IPS-20b (cell line): ENCODE data around the gene BRCC3.
"Not testable (repeated sequence)": the region's sequence is repeated elsewhere in the genome, so short reads cannot be mapped to it uniquely, and the experiment has no call there.

Source experiments
- H3K27ac ChIP-seq: one replicate; pipeline ENCODE4 v1.5.1; 2013; ENCODE audit warnings: low read length
- H3K27me3 ChIP-seq: 2 replicates; pipeline ENCODE4 v1.6.1; 2013; ENCODE audit warnings: mild to moderate bottlenecking, low read length, inconsistent platforms; ENCODE audit not compliant: insufficient read depth
- H3K36me3 ChIP-seq: 2 replicates; pipeline ENCODE4 v1.6.1; 2013; ENCODE audit warnings: low read depth, mild to moderate bottlenecking, inconsistent platforms, low read length, moderate library complexity; ENCODE audit not compliant: insufficient read depth
- H3K4me1 ChIP-seq: 2 replicates; pipeline ENCODE4 v1.6.1; 2013; ENCODE audit warnings: mild to moderate bottlenecking, control low read depth, inconsistent platforms, low read length, moderate library complexity; ENCODE audit not compliant: insufficient read depth
- H3K4me3 ChIP-seq: 2 replicates; pipeline ENCODE4 v1.5.1; 2013; ENCODE audit warnings: mild to moderate bottlenecking, low read length, inconsistent platforms
- H3K9ac ChIP-seq: 2 replicates; pipeline ENCODE4 v1.6.1; 2013; ENCODE audit warnings: low read depth, mild to moderate bottlenecking, inconsistent platforms, low read length, moderate library complexity
- H3K9me3 ChIP-seq: 2 replicates; pipeline ENCODE4 v1.6.1; 2013; ENCODE audit warnings: mild to moderate bottlenecking, low read depth, low read length, inconsistent platforms; ENCODE audit not compliant: insufficient read depth

BRCC3 gene

DNA sequence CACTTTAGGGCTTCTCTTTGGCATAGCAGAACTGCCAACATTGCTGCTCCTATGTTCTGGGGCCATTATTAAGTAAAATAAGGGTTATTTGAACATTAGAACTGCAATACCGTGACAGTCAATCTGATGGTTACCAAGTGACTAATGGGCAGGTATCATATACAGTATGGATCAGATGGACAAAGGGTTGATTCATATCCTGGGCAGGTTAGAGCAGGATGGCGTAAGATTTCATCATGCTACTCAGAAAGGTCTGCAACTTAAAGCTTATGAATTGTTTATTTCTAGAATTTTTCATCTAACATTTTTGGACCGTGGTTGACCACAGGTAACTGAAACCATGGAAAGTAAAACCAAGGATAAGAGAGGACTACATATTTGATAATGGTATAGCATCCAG is 40.9 kb downstream of the BRCC3 start:
- Histone ChIP-seq H3K27ac (no peak overlapping the region), H3K9me3 (no peaks in the 10 kb centered on the region), H3K4me3 (no peak overlapping the region), H3K4me1 (no peaks in the 10 kb centered on the region), H3K27me3 (no peaks in the 10 kb centered on the region), H3K36me3 (no peaks in the 10 kb centered on the region), H3K9ac (no peak overlapping the region)

DNA sequence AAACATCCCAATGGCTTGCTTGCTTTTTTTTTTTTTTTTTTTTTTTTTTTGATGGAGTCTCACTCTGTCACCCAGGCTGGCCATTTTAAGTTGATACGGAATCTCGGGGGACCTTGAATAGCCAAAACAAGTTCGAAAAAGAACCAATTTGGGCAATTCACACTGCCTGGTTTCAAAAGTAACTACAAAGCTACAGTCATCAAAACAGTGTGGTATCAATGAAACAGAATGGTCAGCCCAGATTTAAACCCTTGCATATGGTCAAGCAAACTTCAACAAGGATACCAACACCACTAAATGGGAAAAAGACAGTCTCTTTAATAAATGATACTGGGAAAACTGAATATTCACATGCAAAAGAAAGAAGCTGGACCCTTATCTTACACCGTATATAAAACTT is 41.8 kb downstream of the BRCC3 start:
- no peaks in the 10 kb centered on the region for H3K9me3 ChIP-seq
- H3K27me3 ChIP-seq, result no peaks in the 10 kb centered on the region

DNA sequence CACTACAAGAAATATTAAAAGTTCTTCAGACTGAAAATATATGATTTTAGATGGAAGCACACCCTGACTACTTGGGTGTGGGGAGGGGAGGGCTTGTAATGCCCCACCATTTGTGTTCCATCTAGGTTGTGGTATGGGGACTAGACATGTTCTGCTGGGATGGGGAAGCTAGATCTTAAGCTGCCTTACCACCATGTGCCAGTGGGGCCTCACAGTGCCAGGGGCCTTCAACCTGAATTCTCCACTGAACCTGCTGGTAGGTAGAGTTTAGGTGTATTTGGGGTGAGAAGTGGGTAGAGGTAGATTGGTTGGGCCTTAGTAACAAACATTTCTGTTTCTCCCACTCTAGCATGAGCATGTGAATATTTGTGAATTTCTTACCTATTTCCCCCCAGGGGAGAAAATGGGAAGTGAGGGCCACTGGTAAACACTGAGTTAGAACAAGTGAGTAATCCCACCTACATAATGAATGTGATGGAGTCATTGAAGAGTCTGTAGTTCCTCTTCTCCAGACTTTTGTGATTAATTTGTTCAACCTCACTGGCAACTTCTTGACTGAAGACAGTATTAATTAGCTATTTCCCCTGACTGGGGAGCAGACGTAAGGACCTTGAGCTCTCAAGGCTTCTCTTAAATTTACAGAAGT is 44.0 kb downstream of the BRCC3 start:
- Histone ChIP-seq H3K9me3 (no peaks in the 10 kb centered on the region), H3K4me1 (no peaks in the 10 kb centered on the region), H3K36me3 (peaks cover 7% of the 10 kb centered on the region; the same call in 1 of the 2 replicates), H3K27me3 (no peaks in the 10 kb centered on the region), H3K9ac (no peak overlapping the region), H3K4me3 (no peak overlapping the region), H3K27ac (no peak overlapping the region)

More for the DNA sequence above, 41.8 kb downstream of the BRCC3 start:
- Histone ChIP-seq H3K36me3 (no peaks in the 10 kb centered on the region; the same call in 1 of the 2 replicates), H3K4me3 (no peak overlapping the region), H3K9ac (no peak overlapping the region), H3K27ac (no peak overlapping the region), H3K4me1 (no peaks in the 10 kb centered on the region)

DNA sequence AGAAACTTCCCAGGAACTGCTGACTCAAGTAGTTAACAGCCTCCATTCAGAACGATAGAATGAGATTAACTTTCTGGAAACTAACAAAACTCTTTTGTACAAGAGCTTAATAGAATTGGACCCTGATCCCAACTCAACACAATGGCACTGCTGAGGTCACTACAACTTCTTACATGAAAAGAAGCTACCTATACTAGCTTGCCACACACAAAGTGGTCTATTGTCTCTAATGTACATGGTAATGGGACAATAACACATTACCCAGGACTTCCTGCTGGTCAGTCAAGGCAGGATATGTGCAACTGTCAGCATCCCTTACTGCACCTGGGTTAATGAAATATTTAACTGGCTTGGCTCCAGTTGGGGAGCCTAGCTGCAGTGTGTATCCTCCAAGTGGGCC is 56.2 kb downstream of the BRCC3 start:
- no peak overlapping the region for H3K4me3 ChIP-seq
- no peaks in the 10 kb centered on the region for H3K27me3 ChIP-seq
- no peak overlapping the region for H3K27ac ChIP-seq
- H3K4me1 ChIP-seq, result no peaks in the 10 kb centered on the region
- no peaks in the 10 kb centered on the region for H3K36me3 ChIP-seq
- no peaks in the 10 kb centered on the region; the same call in 1 of the 2 replicates for H3K9me3 ChIP-seq
- H3K9ac ChIP-seq, result no peak overlapping the region

DNA sequence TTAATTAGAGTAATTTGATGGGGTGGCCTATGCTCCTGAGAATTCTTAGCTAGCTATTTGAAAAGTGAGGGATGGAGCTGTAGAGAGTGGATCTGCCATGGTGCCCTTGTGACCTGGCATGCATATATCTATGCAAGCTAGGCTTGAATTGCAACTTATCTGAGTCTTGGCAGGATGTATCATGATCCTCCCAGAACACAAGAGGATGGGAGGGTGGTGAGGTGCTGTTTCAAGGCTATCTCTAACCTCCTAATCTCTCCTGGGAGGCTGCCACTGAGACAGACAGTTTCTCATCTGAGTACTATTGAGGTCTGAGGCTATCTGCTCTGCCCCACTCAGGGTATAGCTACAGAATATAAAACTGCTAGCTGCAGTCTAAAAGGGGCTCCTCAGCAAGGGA is 56.6 kb downstream of the BRCC3 start:
- Histone ChIP-seq H3K27me3 (no peaks in the 10 kb centered on the region), H3K36me3 (no peaks in the 10 kb centered on the region), H3K9me3 (no peaks in the 10 kb centered on the region; the same call in 1 of the 2 replicates), H3K9ac (no peak overlapping the region), H3K4me3 (no peak overlapping the region), H3K4me1 (no peaks in the 10 kb centered on the region), H3K27ac (no peak overlapping the region)

DNA sequence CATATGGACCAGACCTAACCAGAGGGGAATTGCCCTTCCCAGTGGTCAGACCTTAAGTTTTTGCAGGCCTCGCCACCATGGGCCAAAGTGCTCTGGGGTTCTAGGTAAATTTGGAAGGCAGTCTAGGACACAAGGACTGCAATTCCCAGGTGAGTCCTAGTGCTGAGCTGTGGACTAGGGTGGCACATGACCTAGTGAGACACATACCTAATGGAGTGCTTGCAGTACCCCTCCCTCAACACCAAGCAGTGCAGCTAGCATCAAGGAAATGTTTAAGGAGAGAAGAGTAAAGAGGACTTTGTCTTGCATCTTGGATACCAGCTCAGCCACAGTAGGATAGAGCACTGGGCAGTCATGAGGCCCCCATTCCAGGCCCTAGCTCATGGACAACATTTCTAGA is 60.8 kb downstream of the BRCC3 start:
- Histone ChIP-seq H3K27me3 (no peaks in the 10 kb centered on the region), H3K27ac (no peak overlapping the region), H3K36me3 (no peaks in the 10 kb centered on the region), H3K9ac (no peak overlapping the region), H3K4me3 (no peak overlapping the region), H3K4me1 (no peaks in the 10 kb centered on the region), H3K9me3 (no peaks in the 10 kb centered on the region)

DNA sequence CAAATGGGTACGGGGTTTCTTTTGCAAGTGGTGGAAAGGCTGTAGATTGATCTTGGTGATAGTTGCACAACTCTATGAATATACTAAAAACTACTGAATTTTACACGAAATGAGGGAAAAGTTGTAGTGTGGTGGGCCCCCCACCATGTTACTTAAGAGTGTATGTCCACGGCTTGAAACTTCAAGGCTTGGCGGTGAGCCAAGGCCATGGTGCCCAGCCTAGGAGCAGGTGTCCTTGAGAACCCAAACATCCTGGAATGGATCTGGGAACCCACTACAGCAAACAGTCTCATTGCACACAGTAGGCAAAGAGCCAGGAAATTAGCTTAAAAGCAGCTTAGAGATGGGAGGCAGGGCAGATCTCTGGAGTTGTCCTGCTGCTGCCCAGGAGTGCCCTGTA is 62.9 kb downstream of the BRCC3 start:
- no peak overlapping the region for H3K27ac ChIP-seq
- H3K4me3 ChIP-seq, result no peak overlapping the region
- no peaks in the 10 kb centered on the region for H3K27me3 ChIP-seq
- H3K4me1 ChIP-seq, result no peaks in the 10 kb centered on the region
- H3K36me3 ChIP-seq, result no peaks in the 10 kb centered on the region
- no peak overlapping the region for H3K9ac ChIP-seq
- H3K9me3 ChIP-seq, result no peaks in the 10 kb centered on the region

DNA sequence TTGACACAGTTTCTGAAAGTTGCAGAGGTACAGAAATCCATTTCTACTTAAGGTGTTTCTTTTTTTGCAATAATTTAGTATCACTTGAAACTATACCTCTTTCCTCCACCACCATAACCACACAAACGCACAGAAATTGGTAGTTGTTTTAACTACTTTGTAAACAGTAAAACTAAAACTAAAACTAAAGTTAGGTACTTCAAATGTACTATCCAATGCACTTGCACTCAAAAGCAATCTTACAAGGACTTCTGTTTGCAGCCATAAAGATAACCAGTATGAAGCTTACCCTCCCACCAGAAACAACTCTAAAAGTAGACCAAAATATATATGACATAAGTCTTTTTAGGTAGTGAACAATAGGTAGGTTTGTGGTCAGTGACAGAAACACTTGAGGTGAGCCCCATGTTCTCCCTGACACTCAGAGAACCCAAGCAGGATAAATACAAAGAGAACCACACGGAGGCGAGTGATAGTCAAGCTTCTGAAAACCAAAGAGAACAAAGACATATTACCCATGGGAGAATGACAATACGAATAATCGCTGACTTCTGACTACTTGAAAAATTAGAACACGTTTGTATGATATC is 72.7 kb downstream of the BRCC3 start:
- Histone ChIP-seq H3K27ac (no peak overlapping the region), H3K36me3 (no peaks in the 10 kb centered on the region), H3K4me1 (no peaks in the 10 kb centered on the region), H3K27me3 (no peaks in the 10 kb centered on the region), H3K9me3 (no peaks in the 10 kb centered on the region), H3K4me3 (no peak overlapping the region), H3K9ac (no peak overlapping the region)

DNA sequence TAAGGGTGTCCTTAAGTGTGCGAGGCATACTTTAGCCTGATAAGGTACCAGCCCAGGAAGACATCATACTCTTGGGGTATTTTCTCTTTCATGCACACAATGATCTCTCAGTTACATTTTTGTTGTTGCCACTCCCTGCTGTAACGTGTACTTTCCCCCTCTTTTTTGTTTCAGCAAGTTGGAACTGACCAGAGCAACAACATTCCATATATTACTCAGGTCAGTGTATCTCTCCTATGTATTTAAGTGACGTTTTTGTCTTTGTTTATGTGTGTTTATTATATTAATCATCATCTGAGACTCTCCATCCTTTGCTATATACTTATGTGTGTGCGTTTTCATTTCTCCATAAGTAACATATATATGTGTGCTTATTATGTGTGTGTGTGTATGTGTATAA is 73.6 kb downstream of the BRCC3 start:
- Histone ChIP-seq H3K9me3 (no peaks in the 10 kb centered on the region), H3K4me3 (no peak overlapping the region), H3K9ac (no peak overlapping the region), H3K36me3 (no peaks in the 10 kb centered on the region), H3K27ac (no peak overlapping the region), H3K27me3 (no peaks in the 10 kb centered on the region), H3K4me1 (no peaks in the 10 kb centered on the region)

DNA sequence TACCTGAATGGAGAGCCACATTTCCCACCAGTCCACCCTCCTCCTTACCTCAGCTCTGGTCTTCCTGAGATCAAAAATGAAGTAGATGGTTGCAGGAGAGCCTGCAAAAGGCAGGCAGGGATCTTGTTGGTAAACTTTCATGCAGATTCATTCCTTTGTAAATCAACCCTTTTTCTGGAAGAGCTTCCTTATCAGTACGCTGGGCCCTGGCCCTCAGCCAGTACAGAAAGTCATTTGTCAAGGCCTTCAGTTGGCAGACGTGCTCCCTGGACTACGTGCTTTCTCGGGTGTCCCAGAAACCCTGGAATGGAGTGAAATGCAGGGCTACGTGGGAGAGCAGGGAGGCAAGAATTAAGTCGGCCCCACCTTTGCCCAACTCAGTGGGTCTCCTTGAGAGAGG is 76.3 kb downstream of the BRCC3 start:
- not testable (repeated sequence) for H3K9ac ChIP-seq, H3K27ac ChIP-seq, H3K9me3 ChIP-seq, H3K27me3 ChIP-seq, H3K36me3 ChIP-seq, H3K4me3 ChIP-seq, H3K4me1 ChIP-seq

DNA sequence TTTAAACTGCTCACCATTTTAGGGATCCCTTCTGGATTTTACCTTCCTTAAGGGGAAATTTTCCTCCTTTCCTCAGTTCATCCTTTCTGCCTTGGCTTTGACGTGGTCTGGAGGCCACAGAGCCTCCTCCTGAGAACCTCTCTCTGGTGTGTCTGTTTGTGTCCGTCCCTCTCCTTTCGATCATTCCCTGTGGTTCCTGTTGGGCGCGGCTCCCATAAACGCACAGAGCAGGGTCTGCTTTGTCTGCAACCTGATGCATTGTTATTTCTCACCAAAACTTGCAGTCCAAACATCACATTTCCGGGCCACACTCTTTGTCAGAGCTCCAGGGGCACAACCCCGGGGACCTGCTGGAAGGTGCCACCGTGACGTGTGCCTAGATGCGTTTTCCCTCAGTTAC is 76.9 kb downstream of the BRCC3 start:
- not testable (repeated sequence) for H3K36me3 ChIP-seq, H3K9ac ChIP-seq, H3K4me1 ChIP-seq, H3K4me3 ChIP-seq, H3K27ac ChIP-seq, H3K27me3 ChIP-seq, H3K9me3 ChIP-seq

DNA sequence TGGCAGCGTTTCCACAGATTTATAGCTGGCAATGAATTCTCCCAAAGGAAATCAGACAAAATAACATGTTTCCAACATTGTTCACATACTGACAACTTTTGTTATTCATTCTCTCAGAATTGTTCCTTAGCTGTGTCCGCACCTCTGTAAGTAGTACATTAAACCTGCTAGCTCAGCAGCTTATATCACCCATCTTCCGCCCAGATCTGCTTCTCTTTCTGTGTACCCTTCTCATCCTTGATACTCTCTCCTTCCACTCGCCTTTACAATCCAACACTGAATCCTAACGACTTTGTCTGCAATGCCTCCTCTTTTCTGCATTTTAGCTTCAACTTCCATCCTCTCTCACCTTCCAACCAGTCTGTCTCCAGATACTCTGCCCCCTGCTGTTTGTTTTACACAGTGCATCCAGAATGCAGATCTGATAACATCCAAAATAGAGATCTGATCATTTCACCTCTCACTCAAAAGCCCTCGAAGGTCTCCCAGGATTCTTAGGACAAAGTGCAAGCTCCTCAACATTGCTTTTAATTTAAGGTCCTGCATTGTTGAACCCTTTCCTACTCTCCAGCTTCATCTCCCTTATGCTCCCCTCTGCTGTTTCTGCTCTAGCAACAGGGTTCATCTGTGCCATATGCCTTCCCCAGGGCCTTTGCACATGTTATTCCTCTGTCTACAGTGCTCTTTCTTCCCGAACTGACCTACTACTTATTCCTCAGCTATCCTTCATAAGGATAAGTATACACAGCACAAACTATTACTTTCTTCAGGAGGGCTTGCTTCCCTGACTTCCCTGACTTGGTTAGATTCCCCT is 77.6 kb downstream of the BRCC3 start:
- Histone ChIP-seq H3K4me1 (no peaks in the 10 kb centered on the region), H3K36me3 (no peaks in the 10 kb centered on the region), H3K4me3 (no peak overlapping the region), H3K27me3 (no peaks in the 10 kb centered on the region), H3K27ac (no peak overlapping the region), H3K9me3 (no peaks in the 10 kb centered on the region), H3K9ac (no peak overlapping the region)
